GM12878 (cell line): ENCODE measurements around the gene ZNF827. TPM values are rescaled to one million over a fixed set of nuclear protein-coding genes. Genes with fewer than 3 reads are reported as not detected.

Experiments used
- ATAC-seq: fragments of 200-7000 bp; cut with Tn5 transposase; 3 replicates; pipeline ENCODE4 v1.9.1; 2020; ENCODE audit warnings: mild to moderate bottlenecking, moderate library complexity
- BruUV-seq: library from RNA; stranded (reverse); fragments of 400-500 nt; replicated peaks from 2 replicates; lab custom pipeline; 2021; lab: Mats Ljungman, UMichigan
- CTCF ChIA-PET: fragments of 300-600 bp; sonication (Branson Sonifier 250); formaldehyde crosslinking; extraction: SDS; loops from one replicate; lab custom pipeline; 2021; ENCODE audit warnings: inconsistent platforms; lab: Yijun Ruan, JAX
- POLR2A ChIA-PET: fragments of 350-600 bp; formaldehyde crosslinking; extraction: SDS; loops from one replicate; lab custom pipeline; 2021; ENCODE audit warnings: inconsistent platforms; lab: Charles Lee
- RAD21 ChIA-PET: fragments of 300-600 bp; sonication (Branson Sonifier 250); formaldehyde crosslinking; loops from one replicate; lab custom pipeline; 2023; ENCODE audit warnings: antibody characterized with exemption; ENCODE audit not compliant: unreplicated experiment; lab: Charles Lee
- SMC1A ChIA-PET: fragments of 300-600 bp; sonication (Branson Sonifier 250); formaldehyde crosslinking; loops from one replicate; lab custom pipeline; 2023; ENCODE audit not compliant: unreplicated experiment, uncharacterized antibody; lab: Charles Lee
- DNase-seq: peaks from one replicate; pipeline ENCODE4 v3.0.0-alpha.2; 2011; ENCODE audit warnings: low read depth, low spot score
- FAIRE-seq: peaks from 3 replicates; lab custom pipeline; 2011; peaks lifted over from hg19 to GRCh38; lab: Jason Lieb, UNC
- H2AFZ ChIP-seq: 2 replicates; pipeline ENCODE4 v1.6.0; 2011; ENCODE audit warnings: low read depth, low read length, control low read depth; ENCODE audit not compliant: control insufficient read depth
- H3K27ac ChIP-seq: 2 replicates; pipeline ENCODE4 v1.5.1; 2011; ENCODE audit warnings: control low read depth; ENCODE audit not compliant: control insufficient read depth, insufficient read depth
- H3K27me3 ChIP-seq, 2 experiments: replicated peaks in 1 of 2; 2 replicates each; pipeline versions ENCODE4 v1.6.0 to v1.6.1; 2011; ENCODE audit warnings: low read length in 1 of 2; ENCODE audit not compliant: control insufficient read depth in 2 of 2, insufficient read depth in 2 of 2
- H3K36me3 ChIP-seq, 2 experiments: 2 replicates each; pipeline ENCODE4 v1.5.1; 2011; ENCODE audit warnings: low read length in 1 of 2; ENCODE audit not compliant: control insufficient read depth in 2 of 2, insufficient read depth in 2 of 2
- H3K4me1 ChIP-seq: 2 replicates; pipeline ENCODE4 v1.6.1; 2011; ENCODE audit warnings: mild to moderate bottlenecking, low read length, moderate library complexity, mixed read lengths; ENCODE audit not compliant: control insufficient read depth, insufficient read depth
- H3K4me2 ChIP-seq: 2 replicates; pipeline ENCODE4 v1.6.0; 2011; ENCODE audit warnings: control low read depth; ENCODE audit not compliant: control insufficient read depth, insufficient read depth
- H3K4me3 ChIP-seq: fragments of 200-600 bp; sonication (generic); 2 replicates; pipeline ENCODE4 v1.5.1; 2016
- H3K79me2 ChIP-seq: 2 replicates; pipeline ENCODE4 v1.6.0; 2011; ENCODE audit warnings: low read length; ENCODE audit not compliant: control insufficient read depth, insufficient read depth
- H3K9ac ChIP-seq: 2 replicates; pipeline ENCODE4 v1.8.0; 2011; ENCODE audit warnings: low read length, control low read depth, mixed read lengths; ENCODE audit not compliant: control insufficient read depth, insufficient read depth
- H3K9me3 ChIP-seq: replicated peaks from 3 replicates; pipeline ENCODE4 v1.5.1; 2011; ENCODE audit warnings: mild to moderate bottlenecking, low read length; ENCODE audit not compliant: control insufficient read depth, insufficient read depth
- H4K20me1 ChIP-seq: 2 replicates; pipeline ENCODE4 v1.6.0; 2011; ENCODE audit not compliant: control insufficient read depth, insufficient read depth
- BACH1 ChIP-seq: fragments of 450-650 bp; IDR thresholded peaks from 2 replicates; pipeline ENCODE4 v1.6.1; 2017; ENCODE audit warnings: mild to moderate bottlenecking, borderline replicate concordance
- BHLHE40 ChIP-seq, 2 experiments: fragments of 450-650 bp in 1 of 2; IDR thresholded peaks; 2 replicates each; pipeline ENCODE4 v1.6.1; 2011 to 2017; ENCODE audit warnings: low read depth in 2 of 2, borderline replicate concordance in 1 of 2, improper control_type of control experiment in 1 of 2, low read length in 1 of 2, mild to moderate bottlenecking in 1 of 2
- EED ChIP-seq: sonication (generic); IDR thresholded peaks from 2 replicates; pipeline ENCODE4 v1.6.1; 2016; ENCODE audit warnings: antibody characterized with exemption, low read depth
- GABPA ChIP-seq: IDR thresholded peaks from 2 replicates; pipeline ENCODE4 v1.6.1; 2014; ENCODE audit warnings: antibody characterized with exemption, low read depth, mild to moderate bottlenecking, inconsistent platforms
- IRF4 ChIP-seq: IDR thresholded peaks from 2 replicates; pipeline ENCODE4 v1.6.1; 2011; ENCODE audit warnings: low read depth, low read length
- KDM1A ChIP-seq: fragments of 200-600 bp; sonication (generic); IDR thresholded peaks from 2 replicates; pipeline ENCODE4 v1.6.1; 2016; ENCODE audit warnings: borderline replicate concordance
- KLF5 ChIP-seq: fragments of 450-650 bp; IDR thresholded peaks from 2 replicates; pipeline ENCODE4 v1.6.1; 2014; ENCODE audit warnings: mild to moderate bottlenecking; ENCODE audit not compliant: partially characterized antibody
- MEF2B ChIP-seq: fragments of 450-650 bp; IDR thresholded peaks from 2 replicates; pipeline ENCODE4 v1.6.1; 2018; ENCODE audit warnings: mild to moderate bottlenecking, moderate library complexity; ENCODE audit not compliant: partially characterized antibody, poor library complexity, severe bottlenecking
- RELB ChIP-seq: fragments of 450-650 bp; IDR thresholded peaks from 2 replicates; pipeline ENCODE4 v1.6.1; 2017; ENCODE audit warnings: low read depth, mild to moderate bottlenecking, moderate library complexity
- YBX1 ChIP-seq: fragments of 450-650 bp; IDR thresholded peaks from 2 replicates; pipeline ENCODE4 v1.6.1; 2016; ENCODE audit warnings: antibody characterized with exemption
- YY1 ChIP-seq: IDR thresholded peaks from 2 replicates; pipeline ENCODE4 v1.6.1; 2011; ENCODE audit warnings: low read depth, mild to moderate bottlenecking, low read length
- ZNF207 ChIP-seq: fragments of 450-650 bp; IDR thresholded peaks from 2 replicates; pipeline ENCODE4 v1.6.1; 2014; ENCODE audit warnings: antibody characterized with exemption, mild to moderate bottlenecking, borderline replicate concordance
- WGBS: methylation state at CpG from one replicate; pipeline ENCODE4 v1.1.6; 2016; ENCODE audit warnings: low lambda C conversion rate; ENCODE audit not compliant: insufficient replicate concordance, insufficient coverage; ENCODE audit errors: missing lambda C conversion rate; 5-methylcytosine and 5-hydroxymethylcytosine counted together
- in situ Hi-C: fragments of 300-500 bp; cut with MboI; formaldehyde crosslinking; loops from 9 replicates; pipeline ENCODE4 v1.14.3; 2018; ENCODE audit warnings: mixed read lengths
- intact Hi-C: fragments of 100-400 bp; cut with micrococcal nuclease; formaldehyde crosslinking; loops from one replicate; pipeline ENCODE4 v1.14.2; 2022; ENCODE audit not compliant: unreplicated experiment
- polyA plus RNA-seq, 11 experiments: library from polyadenylated mRNA; depleted of rRNA in 4 of 11; unstranded in 6 of 11; stranded (reverse) in 5 of 11; fragments of >200 nt; fragmentation: Nextera tagmentation in 4 of 11; fragmentation: Illumina TruSeq in 1 of 11; extraction: Ambion mirVana in 4 of 11; extraction: Trizol in 1 of 11; gene quantifications; 1 replicate in 1 of 11; 2 replicates in 10 of 11; pipeline versions ENCODE4 v1.2.1 to v1.2.3, GENCODE V29; 2011 to 2016; ENCODE audit warnings: inconsistent platforms in 2 of 11, missing spikeins in 2 of 11, low read depth in 1 of 11
- total RNA-seq, 4 experiments: library from RNA; depleted of rRNA in 3 of 4; stranded (reverse); fragments of >200 nt in 3 of 4; fragmentation: Illumina TruSeq in 1 of 4; extraction: Trizol in 1 of 4; gene quantifications; 2 replicates each; pipeline versions ENCODE4 v1.2.1 to v1.2.3, GENCODE V29; 2013 to 2021

The ZNF827 gene
- total and polyA plus RNA-seq, 10 of the 15 experiments (the other 5 are each of a cell fraction or from before 2014, with no cell fraction given), result 3.8 to 31.5 (median 13.6) TPM

GRCh38 chr4:145859926-145860325, 78.7 kb downstream of the ZNF827 start:
- in situ Hi-C loops (no loop called here), intact Hi-C loops (no loop called here)
- SMC1A ChIA-PET, result interaction anchor here (0.8 to 1.0 kb wide), 4 partner anchors 10 to 31 kb away, joined by 3 to 4 read pairs (median 3); no protein-coding TSS in a partner anchor
- TF ChIP-seq BHLHE40 (IDR thresholded peaks at IDR 0.05; ENCODE audit: borderline replicate concordance in 1 of 2, low read depth in 2 of 2, low read length in 1 of 2) (no peak), EED (no peak), BACH1 (no peak), ZNF207 (no peak), YY1 (no peak), KDM1A (no peak), IRF4 (no peak), YBX1 (no peak), RELB (no peak), GABPA (no peak), MEF2B (no peak), KLF5 (no peak)
- WGBS, result 97% methylated on average over 3 of the region's 3 CpGs
- peaks cover 0 to 20% of the 10 kb centered on the region in 2 experiments; a peak in 3 of 4 replicates for H3K36me3 ChIP-seq
- H3K4me2 ChIP-seq, result no peak overlapping the region
- peaks cover 8% of the 10 kb centered on the region for H3K4me1 ChIP-seq
- H3K9ac ChIP-seq, result no peak overlapping the region
- POLR2A ChIA-PET, result no interaction called here
- H3K27me3 ChIP-seq, result no peaks in the 10 kb centered on the region
- RAD21 ChIA-PET, result no interaction called here
- no peak overlapping the region for H3K4me3 ChIP-seq
- CTCF ChIA-PET, result interaction anchor here (0.6 to 1.0 kb wide), 2 partner anchors 21 to 215 kb away, joined by 3 read pairs; no protein-coding TSS in a partner anchor
- H2AFZ ChIP-seq, result no peak overlapping the region
- peaks cover 15% of the 10 kb centered on the region for H3K79me2 ChIP-seq
- no peak for FAIRE-seq
- DNase-seq, result no peak
- H4K20me1 ChIP-seq, result no peaks in the 10 kb centered on the region
- H3K27ac ChIP-seq, result no peak overlapping the region
- ATAC-seq, result no peak
- BruUV-seq, result no TSS peak
- no peaks in the 10 kb centered on the region for H3K9me3 ChIP-seq
